Activated naive CD4-positive, alpha-beta T cell (primary cell): Measurements from ENCODE around the gene TPM2.
A peak's percentile ranks its signal among the peaks of the same experiment; 100 is the strongest.

Experiments used
- DNase-seq, 4 experiments: peaks; one replicate each; lab custom pipeline; 2025; lab: John Stamatoyannopoulos, UW

TPM2 gene

GRCh38 chr9:35679091-35679490 is 10.6 kb downstream of the TPM2 start:
- no peak for DNase-seq

- DNase-seq, result no peak
Measured at GRCh38 chr9:35675732-35676392, 13.9 kb downstream of the TPM2 start.

DNA sequence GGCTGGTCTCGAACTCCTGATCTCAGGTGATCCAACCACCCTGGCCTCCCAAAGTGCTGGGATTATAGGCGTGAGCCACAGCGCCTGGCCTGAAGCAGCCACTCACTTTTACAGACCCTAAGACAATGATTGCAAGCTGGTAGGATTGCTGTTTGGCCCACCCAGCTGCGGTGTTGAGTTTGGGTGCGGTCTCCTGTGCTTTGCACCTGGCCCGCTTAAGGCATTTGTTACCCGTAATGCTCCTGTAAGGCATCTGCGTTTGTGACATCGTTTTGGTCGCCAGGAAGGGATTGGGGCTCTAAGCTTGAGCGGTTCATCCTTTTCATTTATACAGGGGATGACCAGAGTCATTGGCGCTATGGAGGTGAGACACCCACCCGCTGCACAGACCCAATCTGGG is 14.5 kb downstream of the TPM2 start:
- no peak for DNase-seq

DNA sequence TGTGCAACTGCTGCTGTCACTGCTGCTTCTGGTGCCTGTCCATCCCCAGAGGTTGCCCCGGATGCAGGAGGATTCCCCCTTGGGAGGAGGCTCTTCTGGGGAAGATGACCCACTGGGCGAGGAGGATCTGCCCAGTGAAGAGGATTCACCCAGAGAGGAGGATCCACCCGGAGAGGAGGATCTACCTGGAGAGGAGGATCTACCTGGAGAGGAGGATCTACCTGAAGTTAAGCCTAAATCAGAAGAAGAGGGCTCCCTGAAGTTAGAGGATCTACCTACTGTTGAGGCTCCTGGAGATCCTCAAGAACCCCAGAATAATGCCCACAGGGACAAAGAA is 15.7 kb downstream of the TPM2 start:
- no peak for DNase-seq

DNA sequence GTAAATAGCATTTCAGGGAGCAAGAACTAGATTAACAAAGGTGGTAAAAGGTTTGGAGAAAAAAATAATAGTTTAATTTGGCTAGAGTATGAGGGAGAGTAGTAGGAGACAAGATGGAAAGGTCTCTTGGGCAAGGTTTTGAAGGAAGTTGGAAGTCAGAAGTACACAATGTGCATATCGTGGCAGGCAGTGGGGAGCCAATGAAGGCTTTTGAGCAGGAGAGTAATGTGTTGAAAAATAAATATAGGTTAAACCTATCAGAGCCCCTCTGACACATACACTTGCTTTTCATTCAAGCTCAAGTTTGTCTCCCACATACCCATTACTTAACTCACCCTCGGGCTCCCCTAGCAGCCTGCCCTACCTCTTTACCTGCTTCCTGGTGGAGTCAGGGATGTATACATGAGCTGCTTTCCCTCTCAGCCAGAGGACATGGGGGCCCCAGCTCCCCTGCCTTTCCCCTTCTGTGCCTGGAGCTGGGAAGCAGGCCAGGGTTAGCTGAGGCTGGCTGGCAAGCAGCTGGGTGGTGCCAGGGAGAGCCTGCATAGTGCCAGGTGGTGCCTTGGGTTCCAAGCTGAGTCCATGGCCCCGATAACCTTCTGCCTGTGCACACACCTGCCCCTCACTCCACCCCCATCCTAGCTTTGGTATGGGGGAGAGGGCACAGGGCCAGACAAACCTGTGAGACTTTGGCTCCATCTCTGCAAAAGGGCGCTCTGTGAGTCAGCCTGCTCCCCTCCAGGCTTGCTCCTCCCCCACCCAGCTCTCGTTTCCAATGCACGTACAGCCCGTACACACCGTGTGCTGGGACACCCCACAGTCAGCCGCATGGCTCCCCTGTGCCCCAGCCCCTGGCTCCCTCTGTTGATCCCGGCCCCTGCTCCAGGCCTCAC is 16.3 kb downstream of the TPM2 start, which contains the start of gene CA9:
CA9 (plus strand) TSS at position 797 of the 893 bp plus-strand sequence; CDS start at position 829, 32 bp downstream.
- DNase-seq, result no peak

GRCh38 chr9:35669331-35670145 is 20.2 kb downstream of the TPM2 start:
- DNase-seq, result no peak

GRCh38 chr9:35667939-35668338 is 21.8 kb downstream of the TPM2 start:
- no peak for DNase-seq

- DNase-seq, result no peak
Measured at GRCh38 chr9:35666549-35666948, 23.2 kb downstream of the TPM2 start.

- no peak for DNase-seq
Measured at GRCh38 chr9:35666045-35666444, 23.7 kb downstream of the TPM2 start.

DNA sequence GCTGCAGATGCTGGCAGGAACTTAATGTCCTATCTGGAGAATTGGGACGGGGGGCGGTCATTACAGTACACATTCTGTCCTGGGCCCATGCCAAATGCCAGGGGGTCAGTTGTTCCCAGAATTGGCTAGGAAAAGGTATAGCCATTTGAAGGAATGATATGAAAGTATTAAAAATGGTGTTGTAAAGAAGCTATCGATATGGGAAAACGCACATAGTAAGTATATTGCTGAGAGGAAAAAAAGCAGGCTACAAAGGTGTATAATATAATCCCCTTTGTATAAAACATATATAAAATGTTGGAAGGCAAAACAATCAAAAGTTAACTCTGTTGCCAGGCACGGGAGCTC is 24.3 kb downstream of the TPM2 start:
- DNase-seq, result no peak

DNA sequence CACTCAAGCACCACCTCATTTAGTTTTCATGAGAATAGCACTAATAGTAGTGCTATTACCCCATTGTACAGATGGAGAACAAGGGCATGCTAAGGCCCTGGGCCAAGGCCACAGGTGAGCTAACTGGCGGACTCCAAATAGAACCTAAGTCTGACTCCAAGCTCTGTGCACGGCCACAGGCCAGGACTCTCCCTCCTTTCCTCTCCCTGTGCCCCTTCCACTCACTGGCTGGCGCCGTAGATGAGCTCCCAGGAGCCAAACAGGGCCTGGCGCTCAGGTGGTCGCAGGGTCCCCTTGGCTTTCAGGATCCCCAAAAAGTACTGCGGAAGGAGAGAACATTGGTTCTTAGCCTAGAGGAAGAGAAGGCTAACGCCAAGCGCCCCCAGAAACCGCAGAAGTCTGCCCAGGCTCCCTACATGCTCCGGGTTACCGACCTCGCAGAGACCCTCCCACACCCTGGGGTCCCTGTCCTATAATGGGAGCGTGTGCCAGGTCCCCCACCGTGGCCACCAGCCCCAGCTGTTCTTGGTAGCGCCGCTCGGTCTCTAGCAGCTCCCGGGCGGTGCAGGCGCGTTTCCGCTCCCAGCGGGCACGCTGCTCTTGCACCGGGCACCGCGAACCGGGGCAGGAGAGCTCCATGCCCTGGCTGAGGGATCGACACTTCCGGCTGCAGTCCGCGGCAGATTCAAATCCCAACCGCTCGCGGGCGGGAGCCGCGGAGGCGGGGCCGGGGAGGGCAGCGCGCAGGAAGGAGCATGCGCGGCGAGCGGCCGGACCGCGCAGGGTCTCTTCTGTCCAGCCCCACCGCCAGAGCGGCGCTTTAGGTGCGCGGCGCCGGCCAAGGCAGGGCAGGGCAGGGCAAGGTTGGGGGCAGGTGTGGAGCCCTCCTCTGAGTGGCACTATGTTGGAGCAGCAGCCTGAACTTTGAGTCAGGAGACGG is 24.9 kb downstream of the TPM2 start, which contains the start of gene ARHGEF39:
ARHGEF39 (minus strand) TSS at position 665 of the 940 bp plus-strand sequence; CDS start at position 639, 26 bp downstream.
- DNase-seq, result peak in 3 of 4 experiments; percentile 19 to 51 (median 35)

DNA sequence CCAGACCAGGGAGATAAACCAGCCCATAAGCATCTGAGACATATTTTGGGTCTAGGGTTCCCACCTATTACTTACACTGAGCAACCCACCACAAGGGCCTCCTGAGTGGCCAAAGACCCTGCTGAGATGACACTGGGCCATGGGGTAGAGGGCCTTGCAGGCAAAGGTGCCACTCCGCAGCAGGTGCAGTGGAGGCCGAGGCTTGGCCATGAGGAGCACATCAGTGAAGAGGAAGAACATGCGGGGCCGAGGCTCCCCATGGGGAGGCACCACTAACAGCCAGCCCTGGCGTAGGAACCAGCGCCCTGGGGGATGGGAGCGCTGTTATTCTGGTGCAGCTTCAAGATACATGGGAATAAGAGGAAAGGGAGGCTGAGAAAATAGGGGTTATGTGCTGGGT is 27.3 kb downstream of the TPM2 start:
- DNase-seq, result no peak

GRCh38 chr9:35661756-35662350 is 27.9 kb downstream of the TPM2 start:
- no peak for DNase-seq

GRCh38 chr9:35660966-35661415 is 28.7 kb downstream of the TPM2 start:
- DNase-seq, result no peak

DNA sequence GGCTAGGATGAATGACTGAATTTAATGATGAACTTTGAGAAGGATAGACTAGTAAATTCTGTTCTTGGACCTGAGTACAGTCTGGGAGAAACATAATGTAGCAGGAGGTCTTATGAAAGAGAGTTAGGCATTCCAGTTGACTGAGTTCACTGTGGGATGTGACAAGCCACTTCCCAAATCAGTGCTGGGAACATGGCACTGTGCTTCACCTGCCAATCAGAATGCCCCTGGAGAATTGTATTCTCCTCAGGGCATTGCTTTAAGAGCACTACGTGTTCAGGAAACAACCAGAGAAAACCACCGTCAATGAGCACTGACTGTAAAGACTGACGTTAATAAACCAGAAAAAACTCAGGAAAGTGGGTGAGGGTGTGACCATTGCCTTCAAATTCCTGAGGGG is 30.4 kb downstream of the TPM2 start:
- DNase-seq, result no peak

GRCh38 chr9:35658968-35659220 is 30.8 kb downstream of the TPM2 start:
- no peak for DNase-seq

DNA sequence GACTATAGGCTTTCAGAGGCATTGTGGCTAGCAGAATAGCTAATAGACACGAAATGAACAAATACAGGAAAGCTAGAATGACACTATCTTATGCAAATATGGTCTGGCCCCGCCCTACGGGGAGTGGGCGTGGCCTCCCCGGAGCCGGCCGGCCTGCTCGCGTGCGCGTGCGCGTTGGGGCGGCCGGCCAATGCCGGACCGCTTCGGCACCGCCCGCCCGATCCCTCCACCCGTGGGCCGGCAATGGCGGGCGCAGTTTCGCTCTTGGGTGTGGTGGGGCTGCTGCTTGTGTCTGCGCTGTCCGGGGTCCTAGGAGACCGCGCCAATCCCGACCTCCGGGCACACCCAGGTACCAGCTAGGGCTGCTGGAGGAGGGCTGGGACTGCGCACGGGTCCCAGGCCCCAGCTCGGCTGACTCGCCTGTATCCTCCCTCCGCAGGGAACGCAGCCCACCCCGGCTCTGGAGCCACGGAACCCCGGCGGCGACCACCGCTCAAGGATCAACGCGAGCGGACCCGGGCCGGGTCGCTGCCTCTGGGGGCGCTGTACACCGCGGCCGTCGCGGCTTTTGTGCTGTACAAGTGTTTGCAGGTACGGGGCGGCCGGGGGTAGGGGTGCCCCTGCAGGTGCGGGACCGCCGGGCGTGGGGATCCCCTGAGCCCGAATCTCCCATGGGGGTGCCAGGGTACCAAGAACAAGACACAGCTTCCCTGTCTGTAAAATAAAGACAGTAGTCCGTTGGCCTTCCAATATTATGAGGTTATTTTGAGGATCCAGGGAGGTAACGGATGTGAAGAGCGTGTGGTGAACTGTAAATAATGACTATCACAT is 31.4 kb downstream of the TPM2 start, which contains the start of gene CCDC107:
CCDC107 (plus strand) TSS at position 156 of the 831 bp plus-strand sequence; CDS start at position 244, 88 bp downstream.
- peak; percentile 66 to 76 (median 73) for DNase-seq

DNA sequence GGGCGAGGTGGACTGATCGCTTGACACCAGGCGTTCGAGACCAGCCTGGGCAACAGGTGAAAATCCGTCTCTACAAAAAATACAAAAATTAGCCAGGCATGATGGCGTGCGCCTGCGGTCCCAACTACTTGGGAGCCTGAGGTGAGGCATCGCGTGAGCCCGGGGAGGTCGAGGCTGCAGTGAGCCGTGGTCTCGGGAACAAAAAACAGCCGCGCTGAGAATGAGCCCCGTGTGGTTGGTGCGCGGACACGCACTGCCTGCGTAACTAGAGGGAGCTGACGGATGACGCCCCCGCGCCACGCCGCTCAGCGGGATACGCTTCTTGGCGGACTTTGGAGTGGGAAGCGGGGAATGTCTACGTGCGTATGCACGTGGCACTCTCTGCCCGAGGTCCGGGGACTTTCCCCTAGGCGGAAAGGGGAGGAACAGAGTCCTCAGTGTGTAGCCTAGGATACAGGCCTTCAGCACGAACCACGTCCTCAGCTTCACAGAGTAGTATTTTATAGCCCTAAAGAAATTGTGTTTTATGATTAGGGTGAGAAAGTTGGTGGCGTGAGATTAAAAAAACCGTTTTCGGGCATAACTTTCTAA is 32.1 kb downstream of the TPM2 start, which contains the start of gene RMRP:
RMRP (minus strand) TSS at position 474 of the 591 bp plus-strand sequence.
- peak; percentile 55 to 77 (median 69) for DNase-seq

DNA sequence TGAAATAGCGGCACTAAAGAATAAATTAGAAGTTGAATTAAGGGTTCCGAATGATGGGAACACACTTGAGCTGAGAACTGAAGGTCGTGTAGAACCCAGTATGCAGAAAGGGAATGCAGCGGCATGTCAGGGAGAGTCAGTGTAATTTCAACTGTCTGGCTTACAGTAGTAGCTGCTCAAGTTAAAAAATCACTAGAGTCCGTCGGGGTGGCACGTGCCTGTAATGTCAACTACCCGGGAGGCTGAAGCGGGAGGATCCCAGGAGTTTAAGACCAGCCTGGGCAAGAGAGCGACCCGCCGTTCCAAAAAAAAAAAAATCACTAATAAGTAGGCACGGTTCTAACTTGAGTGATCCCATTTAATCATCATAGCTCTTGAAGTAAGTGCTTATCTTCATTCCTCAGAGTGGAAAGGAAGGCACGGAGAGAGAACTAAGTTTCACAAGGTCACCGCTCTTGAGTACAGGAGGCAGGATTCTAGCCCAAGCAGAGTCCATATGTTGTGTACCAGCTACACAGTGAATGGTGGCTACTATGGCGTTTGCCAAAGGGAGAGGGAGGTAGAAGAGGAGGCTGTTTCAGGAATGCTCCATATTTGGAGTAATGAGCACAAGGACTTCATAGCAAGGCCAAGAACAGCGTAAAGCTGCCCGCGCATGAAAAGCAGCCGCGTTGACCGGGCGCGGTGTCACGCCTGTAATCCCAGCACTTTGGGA is 32.7 kb downstream of the TPM2 start:
- DNase-seq, result no peak
